Stimulated activated CD4-positive, alpha-beta T cell treated with anti-CD3 and anti-CD28 coated beads, Interleukin-1b, Interleukin-23, amount 100 ng/mL, for 24 hours (primary cell): Measurements from ENCODE around the gene TMTC2.

Experiments
- DNase-seq, 4 experiments: peaks; one replicate each; pipeline ENCODE4 v3.0.0-alpha.2; 2020; ENCODE audit warnings: low read depth in 4 of 4, low spot score in 1 of 4

Gene TMTC2

DNA sequence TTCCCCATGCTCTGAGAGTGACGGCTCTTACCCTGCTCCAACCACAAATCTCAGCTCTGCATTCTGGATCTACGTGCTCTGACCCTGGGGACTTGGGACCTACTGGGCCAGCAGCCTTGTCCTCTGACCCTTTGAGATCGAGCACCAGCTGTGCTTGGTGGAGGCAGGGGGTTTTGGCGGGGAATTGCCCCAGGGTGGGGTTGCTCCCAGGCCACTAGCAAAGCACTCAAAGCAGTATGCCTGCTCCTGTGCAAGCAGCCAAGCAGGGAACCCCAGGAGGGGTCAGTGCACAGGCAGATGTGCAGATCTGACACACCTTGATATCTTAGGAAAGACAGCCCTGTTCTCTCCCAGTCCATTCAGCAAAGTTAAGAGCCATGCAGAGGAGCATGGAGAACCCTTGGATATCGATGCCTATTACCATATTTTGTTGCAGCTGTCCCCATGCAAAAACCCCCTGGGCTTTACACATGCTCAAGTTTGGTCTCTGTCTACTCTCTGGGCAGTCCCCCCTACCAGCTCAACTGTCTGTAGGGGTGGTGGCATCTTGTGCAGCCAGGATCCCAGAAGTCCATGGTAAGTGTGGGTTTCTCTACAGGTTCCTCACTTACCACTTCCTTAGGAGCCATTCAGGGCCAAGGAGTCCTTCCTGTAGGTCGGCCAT is 319.0 kb downstream of the TMTC2 start:
- no peak for DNase-seq

DNA sequence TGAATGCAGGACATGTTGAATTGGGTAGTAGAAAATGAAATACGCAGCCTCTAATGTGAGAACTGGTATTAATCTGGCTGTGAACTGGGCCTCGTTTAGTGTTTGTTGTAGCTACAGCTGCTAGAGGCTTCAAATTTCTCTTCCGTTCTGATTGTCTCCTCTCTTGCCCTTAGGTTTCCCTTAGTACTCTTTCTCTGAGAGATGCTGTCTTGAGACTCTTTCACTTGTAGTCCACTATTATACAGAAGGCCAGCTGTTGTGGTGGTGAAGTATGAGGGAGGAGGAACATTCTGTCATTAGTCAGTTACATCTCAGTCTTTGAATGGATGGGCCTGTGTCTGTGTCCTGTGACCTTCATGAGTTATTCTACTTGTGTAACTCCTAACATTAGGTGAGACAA is 322.0 kb downstream of the TMTC2 start:
- no peak for DNase-seq

DNA sequence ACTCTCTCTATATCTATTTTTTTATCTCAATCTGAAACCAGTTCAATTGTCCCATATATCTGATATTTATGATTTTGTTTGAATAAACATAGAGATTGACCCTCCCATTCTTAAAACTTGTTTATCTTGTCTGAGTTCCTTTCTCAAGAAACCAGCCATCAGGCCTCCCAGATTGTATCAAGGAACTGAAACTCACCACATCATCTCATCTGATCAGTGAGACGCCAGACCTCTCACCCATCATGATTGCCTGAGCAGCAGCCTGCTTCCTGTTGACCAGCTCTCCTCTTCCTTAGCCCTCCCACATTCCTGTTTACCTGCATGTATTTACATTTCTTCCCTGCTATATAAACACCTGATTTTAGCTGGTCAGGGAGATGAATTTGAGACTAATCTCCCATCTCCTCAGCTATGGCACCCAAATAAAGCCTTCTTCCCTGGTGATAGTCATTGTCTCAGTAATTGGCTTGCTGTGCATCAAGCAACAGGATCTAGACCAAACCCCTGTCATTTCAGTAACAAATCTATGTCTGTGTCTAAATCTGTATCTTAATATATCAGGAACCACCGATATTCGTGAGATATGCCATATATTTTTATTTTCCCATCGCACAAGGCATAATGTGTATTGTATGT is 323.6 kb downstream of the TMTC2 start:
- DNase-seq: no peak

DNA sequence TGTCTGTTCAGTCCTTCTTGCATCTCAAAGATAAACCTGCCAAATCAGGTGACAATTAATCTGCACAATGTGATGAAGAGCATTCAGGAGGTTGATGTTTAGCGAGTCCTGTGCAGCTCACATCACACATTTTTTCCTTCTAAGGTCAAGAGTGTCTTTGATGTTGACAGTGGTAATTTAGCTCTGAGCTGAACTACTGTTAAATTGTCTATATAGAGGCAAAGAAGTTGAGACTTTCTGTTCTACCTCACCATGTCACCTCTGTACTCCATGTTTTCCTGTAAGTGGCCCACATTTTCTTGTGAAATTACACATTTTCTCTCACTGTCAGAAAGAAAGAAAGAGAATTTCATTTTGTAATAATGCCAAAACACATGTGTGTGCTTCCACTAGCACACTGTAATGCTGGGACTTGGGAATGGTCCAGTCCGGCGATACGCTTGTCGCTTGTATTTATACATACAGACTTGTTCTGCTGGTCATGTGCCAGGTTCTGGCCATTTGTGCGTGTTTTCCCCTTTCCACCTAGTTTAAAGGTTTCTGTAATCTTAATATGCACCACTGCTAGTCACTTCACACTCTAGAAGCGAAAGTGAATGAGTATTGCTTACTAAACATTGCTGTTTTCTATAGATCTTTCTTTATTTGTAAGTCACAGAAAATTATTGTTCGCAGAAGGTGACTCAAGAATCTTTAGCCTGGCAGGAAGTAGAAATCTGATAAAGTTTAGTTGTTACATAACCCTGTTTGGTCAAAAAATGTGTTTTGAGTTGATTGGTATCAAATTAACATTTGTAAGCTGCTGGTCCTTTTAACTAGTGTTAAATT is 328.9 kb downstream of the TMTC2 start:
- DNase-seq: no peak

DNA sequence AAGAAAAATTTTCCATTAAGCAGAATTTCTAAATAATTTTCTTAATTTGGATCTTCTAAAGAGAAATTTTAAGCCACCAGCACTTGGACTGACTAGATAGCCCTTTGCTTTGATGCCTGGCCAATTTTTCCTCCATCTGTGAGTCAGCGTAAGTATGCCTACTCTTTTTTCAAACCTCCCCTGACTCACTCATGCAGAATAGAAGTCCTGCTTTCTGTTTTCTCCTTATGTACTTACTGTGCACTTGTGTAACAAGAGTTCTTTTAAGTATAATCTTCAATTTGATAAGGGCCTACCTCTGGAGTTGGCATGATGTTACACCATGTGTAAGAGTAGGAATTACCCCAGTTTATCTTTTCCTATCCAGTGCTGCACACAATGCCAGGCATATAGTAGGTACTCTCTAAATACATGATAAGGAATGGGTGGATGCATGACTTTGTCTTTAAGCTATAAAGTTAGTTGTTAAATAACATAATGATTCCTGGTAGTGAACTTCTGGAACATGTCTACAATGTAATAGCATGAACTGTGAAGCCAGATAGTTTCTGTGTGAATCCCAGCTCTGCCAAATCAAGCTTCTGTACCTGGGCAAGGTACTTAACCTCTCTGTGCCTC is 329.6 kb downstream of the TMTC2 start:
- DNase-seq: no peak

DNA sequence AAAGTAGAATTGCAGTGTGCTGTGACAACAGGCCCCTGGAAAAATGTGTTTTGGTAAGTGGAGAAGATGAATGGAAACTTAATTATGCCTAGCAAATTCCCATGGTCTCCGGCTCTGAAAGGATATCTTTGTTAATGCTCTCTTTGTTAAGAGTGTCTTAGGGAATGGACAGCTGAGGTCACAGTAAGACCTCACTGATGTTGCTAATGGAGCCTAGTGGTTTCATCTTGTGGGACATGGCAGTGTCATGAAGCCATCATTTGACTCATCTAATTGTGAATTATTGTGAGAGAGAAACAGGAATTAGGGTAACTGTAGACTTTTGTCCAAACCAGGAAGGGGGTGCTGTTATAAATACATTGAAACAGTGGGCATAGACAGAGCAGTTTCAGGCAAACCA is 330.3 kb downstream of the TMTC2 start:
- no peak for DNase-seq

DNA sequence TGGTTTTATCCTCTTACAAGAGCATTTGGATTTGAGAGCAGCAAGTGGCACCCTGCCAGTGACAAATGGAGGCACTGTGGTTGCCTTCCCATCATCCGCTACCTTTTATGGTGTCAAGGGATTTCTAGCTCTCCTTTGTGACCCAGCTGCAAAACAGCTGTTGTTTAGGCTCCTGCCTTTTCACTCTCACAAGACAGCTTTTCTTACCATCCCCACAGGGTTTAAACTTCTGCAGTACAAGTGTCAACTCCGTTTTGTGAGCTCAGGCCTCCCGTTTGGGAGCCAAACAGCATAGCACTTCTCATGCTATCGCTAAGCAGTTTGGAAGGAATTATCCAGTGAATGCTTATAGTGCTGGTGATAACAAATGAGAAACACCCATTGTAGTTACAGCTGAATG is 331.4 kb downstream of the TMTC2 start:
- DNase-seq: no peak

DNA sequence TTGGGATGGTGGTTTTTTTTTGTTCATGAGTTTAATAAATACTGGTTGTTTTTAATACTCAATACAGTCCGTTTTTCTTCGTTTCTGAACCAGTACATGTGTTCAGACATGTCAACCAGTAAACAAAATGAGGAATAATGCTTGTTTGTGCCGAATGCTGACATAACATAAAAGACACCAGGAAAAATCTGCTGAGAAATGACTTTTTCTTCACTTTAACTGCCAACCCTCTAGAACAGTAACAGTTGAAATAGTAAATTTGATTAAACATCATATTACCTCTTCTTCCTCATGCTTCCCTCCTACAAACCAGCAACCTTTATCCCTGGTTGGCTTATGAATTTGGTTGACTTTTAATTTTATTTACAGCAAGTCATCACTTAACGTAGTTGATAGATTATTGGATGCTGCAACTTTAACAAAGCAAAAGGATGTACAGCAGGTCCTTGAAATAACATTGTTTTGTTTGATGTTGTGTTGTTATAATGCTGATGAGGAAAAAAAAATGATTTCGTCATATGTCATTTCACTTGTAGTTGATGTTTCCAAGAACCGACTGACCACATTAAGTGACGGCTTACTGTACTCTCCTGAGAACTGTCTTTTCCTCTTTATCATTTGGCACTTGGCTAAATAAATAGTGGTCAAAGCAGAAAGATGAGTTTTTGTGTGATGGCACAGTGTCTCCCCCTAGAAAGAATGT is 340.5 kb downstream of the TMTC2 start:
- DNase-seq: no peak

DNA sequence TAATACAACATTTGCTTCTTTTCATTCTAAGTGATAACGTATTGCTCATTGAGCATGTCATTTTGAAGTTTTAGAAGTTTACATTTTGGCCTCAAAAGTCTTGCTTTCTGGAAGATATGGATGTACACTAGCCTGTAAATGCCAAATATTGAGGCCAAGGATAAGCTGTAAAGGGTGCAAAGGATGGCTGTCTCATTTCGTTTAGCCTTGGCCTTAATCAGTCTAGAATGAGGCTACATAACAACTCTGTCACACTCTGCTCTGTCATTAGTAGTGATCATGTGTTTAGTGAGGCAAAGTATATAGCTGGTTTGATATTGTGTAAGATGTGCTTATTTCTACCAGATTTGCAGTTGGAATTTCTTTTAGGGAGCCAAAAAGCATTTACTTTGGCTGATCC is 344.5 kb downstream of the TMTC2 start:
- no peak for DNase-seq

DNA sequence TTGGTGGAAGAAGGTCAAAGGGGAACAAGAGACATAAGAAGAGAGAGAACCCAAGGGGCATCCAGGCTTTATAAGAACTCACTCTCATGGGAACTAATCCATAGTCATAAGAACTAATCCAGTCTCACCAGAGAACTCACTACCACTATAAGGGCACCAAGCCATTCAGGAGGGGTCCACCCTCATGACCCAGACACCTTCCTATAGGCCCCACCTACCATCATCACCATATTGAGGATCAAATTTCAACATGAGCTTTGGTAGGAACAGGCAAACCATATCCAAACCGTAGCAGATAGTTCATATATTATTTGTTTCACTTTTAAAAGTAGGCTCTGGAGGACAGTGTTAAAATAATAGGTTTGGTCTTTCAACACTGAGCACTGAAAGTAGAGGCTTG is 350.1 kb downstream of the TMTC2 start:
- DNase-seq: no peak

DNA sequence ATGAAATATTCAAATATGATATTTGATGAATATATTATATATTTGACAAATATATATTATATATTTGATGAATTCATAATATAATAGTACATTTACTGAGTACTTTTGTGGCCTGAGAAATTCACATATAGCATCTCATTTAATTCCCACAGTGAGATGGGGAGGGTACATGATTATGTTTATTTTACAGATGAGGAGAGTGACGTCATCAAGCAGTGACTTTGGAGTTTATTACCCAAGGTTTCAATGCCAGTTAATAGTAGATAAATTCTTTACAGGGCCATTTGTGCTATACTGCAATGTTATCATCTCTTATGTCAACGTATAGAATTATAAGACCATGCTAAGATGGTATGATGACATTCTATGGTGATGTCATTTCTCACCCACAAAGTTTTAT is 352.7 kb downstream of the TMTC2 start:
- no peak for DNase-seq

DNA sequence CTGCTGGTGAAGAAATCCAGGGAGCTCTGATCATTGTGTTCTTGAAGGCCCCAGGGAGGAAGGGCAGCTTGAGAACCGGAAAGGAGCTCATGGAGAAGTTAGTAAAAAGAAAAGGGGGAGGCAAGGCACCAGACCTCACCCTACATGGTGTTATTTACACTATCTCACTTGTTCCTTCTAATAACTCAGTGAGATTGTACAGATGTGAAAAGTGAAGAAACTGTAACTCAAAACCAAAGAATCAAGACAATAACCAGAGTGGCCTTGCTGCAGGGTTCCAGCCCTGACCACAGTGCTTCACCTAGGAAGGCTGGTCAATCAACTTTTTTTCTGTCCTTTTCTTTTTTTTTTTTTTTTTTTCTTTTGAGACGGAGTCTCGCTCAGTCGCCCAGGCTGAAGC is 353.6 kb downstream of the TMTC2 start:
- no peak for DNase-seq

DNA sequence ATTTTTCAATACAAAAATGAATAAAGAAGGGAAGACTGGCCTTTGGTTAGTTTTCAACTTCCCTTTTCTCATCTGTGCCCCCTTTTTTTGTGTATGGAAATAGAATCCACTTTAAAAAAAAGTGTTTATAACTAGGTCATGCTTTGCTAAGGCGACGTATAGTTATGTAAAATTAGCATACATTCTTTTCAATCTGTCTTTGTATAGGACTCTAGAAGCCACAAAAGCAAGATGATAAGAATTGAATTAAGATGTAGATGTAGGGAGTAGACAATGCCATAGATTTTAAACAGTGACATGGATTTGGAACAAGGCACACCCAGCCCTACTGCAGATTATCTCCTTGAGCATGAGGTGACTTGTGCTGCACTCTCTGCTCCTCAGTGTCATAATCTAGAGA is 354.3 kb downstream of the TMTC2 start:
- DNase-seq: no peak

DNA sequence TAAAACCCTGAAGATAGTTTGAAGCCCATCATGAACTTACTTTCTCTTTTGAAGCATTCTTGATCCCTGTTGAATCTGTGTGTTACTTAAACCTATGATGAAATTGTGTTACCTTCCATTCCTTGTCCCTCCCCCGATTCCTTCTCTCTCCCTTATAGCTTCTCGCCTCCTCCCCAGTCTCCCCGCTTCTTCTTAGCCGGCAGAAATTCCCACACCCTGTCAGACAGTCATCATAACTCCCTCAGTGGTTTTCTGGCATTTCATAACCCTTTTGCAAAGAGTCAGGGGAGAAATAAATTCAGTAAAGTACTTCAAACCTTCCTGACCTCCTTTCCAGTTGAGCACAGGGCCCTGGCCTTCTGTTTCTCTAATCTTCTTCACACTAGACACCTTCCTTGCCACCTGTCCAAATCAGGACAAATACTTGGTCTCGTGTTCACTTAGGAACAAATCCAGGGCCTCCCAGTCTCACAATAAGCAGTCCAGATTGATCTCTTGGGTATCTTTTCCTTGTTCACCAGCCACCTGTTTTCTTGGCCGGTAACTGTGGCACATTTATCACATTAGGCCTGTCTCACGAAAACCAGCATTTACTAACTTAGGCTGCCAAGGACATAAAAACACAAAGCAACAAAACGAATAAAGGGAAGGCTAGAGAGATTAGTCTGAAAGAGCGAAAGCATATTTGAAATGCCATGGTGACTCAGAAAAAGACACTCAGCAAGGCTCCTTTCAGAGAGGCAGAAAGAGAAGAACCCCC is 355.9 kb downstream of the TMTC2 start:
- DNase-seq: no peak

DNA sequence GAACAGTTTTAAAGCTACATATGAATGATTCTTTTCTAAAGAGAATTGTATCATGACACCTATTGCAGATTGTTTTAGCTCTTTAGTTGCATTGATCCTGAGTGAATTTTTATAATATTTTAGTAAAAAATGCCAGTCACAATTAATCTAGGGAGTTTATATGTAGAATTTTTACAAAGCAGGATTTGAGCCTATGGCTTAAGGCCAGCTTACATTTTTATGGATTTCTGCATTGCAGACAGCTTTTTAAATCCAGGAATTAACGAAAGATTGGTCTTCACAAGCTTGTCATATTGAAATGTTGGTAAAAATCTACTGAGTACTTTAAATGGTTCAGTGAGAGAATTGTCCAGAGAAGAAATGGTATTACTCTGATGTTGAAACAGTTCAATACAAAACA is 358.0 kb downstream of the TMTC2 start:
- no peak for DNase-seq

DNA sequence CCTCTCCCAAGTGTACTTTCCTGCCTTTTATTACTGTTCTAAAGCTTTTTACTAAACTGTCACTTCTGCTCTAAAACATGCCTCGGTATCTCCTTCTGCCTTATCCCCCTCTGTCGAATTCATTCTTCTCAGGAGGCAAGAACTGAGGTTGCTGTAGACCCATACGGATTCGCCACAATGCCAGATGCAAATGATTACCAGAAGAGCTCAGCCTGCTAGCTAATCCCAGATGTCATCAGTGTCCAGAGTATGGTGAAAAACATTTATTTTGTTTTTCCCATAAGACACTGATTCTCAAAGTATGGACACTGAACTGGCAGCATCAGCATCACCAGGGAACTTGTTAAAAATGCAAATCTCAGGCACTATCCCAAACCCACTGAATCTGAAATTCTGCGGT is 359.3 kb downstream of the TMTC2 start:
- no peak for DNase-seq

DNA sequence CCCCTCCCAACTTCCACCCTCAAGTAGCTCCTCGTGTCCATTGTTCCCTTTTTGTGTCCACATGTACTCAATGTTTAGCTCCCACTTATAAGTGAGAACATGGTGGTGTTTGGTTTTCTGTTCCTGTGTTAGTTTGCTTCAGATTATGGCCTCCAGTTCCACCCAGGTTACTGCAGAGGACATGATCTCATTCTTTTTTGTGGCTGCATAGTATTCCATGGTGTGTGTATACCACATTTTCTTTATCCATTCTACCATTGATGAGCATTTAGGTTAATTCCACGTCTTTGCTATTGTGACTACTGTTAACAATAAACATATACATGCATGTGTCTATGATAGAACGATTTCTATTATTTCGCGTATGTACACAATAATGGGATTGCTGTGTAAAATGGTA is 362.6 kb downstream of the TMTC2 start:
- DNase-seq: no peak

DNA sequence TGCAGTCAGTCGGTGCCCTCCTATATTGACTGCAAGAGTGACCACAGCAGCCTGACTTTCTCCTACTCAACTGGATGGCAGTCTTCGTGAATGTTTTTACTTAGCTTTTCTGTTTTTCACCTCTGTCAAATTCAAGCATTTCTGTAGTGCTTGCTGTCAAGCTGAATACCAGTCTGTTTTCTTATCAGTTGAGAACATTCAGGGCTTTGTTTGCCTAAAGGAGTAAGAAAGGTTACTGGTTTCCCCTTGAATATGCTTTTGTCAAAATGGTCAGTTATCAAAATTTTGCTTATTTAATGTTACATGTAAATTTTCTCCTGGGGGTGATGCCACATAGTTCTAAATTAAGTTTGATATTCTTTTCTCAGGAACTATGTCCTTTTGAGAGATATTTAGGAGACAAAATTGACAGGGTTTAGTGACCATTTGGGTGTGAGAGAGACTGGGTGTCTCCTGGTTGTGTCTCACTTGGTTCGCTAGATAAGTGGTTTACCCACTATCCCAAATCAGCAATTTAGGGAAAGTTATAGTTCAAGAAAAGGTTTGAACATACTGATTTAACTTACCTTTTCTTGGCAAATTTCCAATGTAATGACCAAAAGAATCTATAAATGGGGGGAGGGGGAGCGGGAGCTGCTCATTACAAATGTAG is 366.3 kb downstream of the TMTC2 start:
- DNase-seq: no peak

DNA sequence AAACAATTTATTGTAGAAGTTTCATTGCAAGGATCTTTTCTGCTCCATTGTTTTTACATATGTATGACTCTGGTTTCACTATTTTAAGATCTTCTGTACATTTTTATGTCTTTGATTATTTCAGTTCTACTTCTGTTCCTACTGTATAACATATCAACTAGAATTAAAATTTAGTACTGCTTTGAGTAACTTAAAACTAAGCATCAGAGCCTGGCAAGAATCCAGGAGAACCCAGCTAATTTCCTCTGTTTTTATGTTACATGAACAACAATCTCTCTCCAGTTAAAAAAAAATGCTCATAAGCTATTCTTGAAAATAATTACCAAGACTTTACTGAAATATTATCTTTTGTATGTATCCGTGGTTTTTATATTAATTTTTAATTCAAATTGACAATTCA is 370.7 kb downstream of the TMTC2 start:
- DNase-seq: no peak

DNA sequence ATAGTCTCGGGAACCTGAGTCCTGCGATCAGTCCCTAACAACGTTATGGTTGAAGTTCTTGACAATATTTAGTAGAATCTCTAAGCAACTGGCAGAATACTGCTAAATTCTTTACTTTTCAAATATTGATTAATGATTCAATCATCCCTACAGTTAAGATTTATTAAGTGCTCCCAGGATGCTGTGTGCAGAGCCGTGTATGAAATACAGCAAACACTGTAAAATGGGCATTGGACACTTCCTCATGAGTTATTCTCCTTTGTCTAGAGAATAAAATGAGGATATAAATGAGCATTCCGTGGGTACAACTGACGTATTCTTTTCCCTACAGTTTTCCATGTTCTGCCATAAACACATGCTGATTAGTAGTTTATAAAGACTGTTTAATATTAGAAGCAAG is 372.4 kb downstream of the TMTC2 start:
- no peak for DNase-seq
